K562 (cell line): ENCODE data around the gene GPX5. TPM values are rescaled to one million over a fixed set of nuclear protein-coding genes. Genes with fewer than 3 reads are reported as not detected.

Experiments
- ESRRA ChIP-seq: fragments of 450-650 bp; IDR thresholded peaks from 2 replicates; pipeline ENCODE4 v1.6.1; 2014; ENCODE audit warnings: low read depth, mild to moderate bottlenecking, moderate library complexity, borderline replicate concordance
- ETS2 ChIP-seq: IDR thresholded peaks from 2 replicates; pipeline ENCODE4 v1.6.1; 2016; ENCODE audit warnings: borderline replicate concordance, missing genetic modification characterization, mild to moderate bottlenecking, moderate library complexity, missing compliant biosample characterization; ENCODE audit not compliant: poor library complexity, severe bottlenecking
- HSF4 ChIP-seq: fragments of 250-450 bp; sonication (Bioruptor Pico); IDR thresholded peaks from 2 replicates; pipeline ENCODE4 v2.1.2; 2022; ENCODE audit warnings: mild to moderate bottlenecking, moderate library complexity, borderline replicate concordance
- MLX ChIP-seq, 2 experiments: fragments of 450-650 bp in 1 of 2; sonication (generic) in 1 of 2; formaldehyde crosslinking; conservative IDR thresholded peaks; 2 replicates each; pipeline versions ENCODE4 v1.4.0 to v1.8.1; 2020 to 2022; ENCODE audit warnings: mild to moderate bottlenecking in 1 of 2, missing genetic modification reagents in 1 of 2
- PHB ChIP-seq: fragments of 250-450 bp; sonication (Bioruptor Pico); IDR thresholded peaks from 2 replicates; pipeline ENCODE4 v1.5.0; 2021
- SNIP1 ChIP-seq: fragments of 450-650 bp; IDR thresholded peaks from 2 replicates; pipeline ENCODE4 v1.7.1; 2017; ENCODE audit warnings: low read depth, mild to moderate bottlenecking
- SUPT5H ChIP-seq: fragments of 450-650 bp; IDR thresholded peaks from 2 replicates; pipeline ENCODE4 v1.6.1; 2016
- ZBTB5 ChIP-seq: fragments of 450-650 bp; IDR thresholded peaks from 2 replicates; pipeline ENCODE4 v1.6.1; 2017; ENCODE audit warnings: antibody characterized with exemption
- ZNF232 ChIP-seq: sonication (generic); formaldehyde crosslinking; IDR thresholded peaks from 2 replicates; pipeline ENCODE4 v1.8.0; 2022; ENCODE audit warnings: mild to moderate bottlenecking, missing genetic modification reagents
- ZNF764 ChIP-seq: fragments of 250-450 bp; sonication (Bioruptor Pico); IDR thresholded peaks from 2 replicates; pipeline ENCODE4 v1.4.0; 2020; ENCODE audit warnings: low read depth, mild to moderate bottlenecking, moderate library complexity
- ZZZ3 ChIP-seq: fragments of 450-650 bp; IDR thresholded peaks from 2 replicates; pipeline ENCODE4 v1.6.1; 2016; ENCODE audit warnings: antibody characterized with exemption, mild to moderate bottlenecking, moderate library complexity
- polyA plus RNA-seq, 8 experiments: library from polyadenylated mRNA; depleted of rRNA in 4 of 8; stranded (reverse) in 5 of 8; unstranded in 3 of 8; fragments of >200 nt; fragmentation: Nextera tagmentation in 2 of 8; fragmentation: Illumina TruSeq in 1 of 8; extraction: Ambion mirVana in 2 of 8; extraction: Trizol in 1 of 8; gene quantifications; 2 replicates each; pipeline versions ENCODE4 v1.2.1 to v1.2.3, GENCODE V29; 2011 to 2014; ENCODE audit warnings: inconsistent platforms in 1 of 8, missing spikeins in 1 of 8
- total RNA-seq, 7 experiments: library from RNA; depleted of rRNA in 6 of 7; stranded (reverse); fragments of >200 nt in 6 of 7; fragmentation: Illumina TruSeq in 2 of 7; extraction: Trizol in 2 of 7; gene quantifications; 2 replicates each; pipeline versions ENCODE4 v1.2.1 to v1.2.3, GENCODE V29; 2011 to 2021; ENCODE audit warnings: low replicate concordance in 1 of 7
- TF ChIP-seq, protein P1 (sequence below): fragments of 150-350 bp; IDR thresholded peaks from 2 replicates; pipeline ENCODE4 v1.6.1; 2014; ENCODE audit warnings: low read depth, mild to moderate bottlenecking, low read length, borderline replicate concordance
- TF ChIP-seq, protein P2 (sequence below): fragments of 450-650 bp; IDR thresholded peaks from 2 replicates; pipeline ENCODE4 v1.6.1; 2017; ENCODE audit warnings: antibody characterized with exemption, mild to moderate bottlenecking
- TF ChIP-seq, protein P3 (sequence below): sonication (generic); formaldehyde crosslinking; IDR thresholded peaks from 2 replicates; pipeline ENCODE4 v1.8.0; 2023; ENCODE audit warnings: mild to moderate bottlenecking, missing genetic modification reagents

The GPX5 gene
- total and polyA plus RNA-seq, 9 of the 15 experiments (the other 6 are each of a cell fraction or from before 2014, with no cell fraction given), result 0.07 to 0.18 (median 0.15) TPM; not detected in 6

GRCh38 chr6:28505733-28506132 is 19.9 kb upstream of the GPX5 start (continued):
- TF ChIP-seq, protein P1, sequence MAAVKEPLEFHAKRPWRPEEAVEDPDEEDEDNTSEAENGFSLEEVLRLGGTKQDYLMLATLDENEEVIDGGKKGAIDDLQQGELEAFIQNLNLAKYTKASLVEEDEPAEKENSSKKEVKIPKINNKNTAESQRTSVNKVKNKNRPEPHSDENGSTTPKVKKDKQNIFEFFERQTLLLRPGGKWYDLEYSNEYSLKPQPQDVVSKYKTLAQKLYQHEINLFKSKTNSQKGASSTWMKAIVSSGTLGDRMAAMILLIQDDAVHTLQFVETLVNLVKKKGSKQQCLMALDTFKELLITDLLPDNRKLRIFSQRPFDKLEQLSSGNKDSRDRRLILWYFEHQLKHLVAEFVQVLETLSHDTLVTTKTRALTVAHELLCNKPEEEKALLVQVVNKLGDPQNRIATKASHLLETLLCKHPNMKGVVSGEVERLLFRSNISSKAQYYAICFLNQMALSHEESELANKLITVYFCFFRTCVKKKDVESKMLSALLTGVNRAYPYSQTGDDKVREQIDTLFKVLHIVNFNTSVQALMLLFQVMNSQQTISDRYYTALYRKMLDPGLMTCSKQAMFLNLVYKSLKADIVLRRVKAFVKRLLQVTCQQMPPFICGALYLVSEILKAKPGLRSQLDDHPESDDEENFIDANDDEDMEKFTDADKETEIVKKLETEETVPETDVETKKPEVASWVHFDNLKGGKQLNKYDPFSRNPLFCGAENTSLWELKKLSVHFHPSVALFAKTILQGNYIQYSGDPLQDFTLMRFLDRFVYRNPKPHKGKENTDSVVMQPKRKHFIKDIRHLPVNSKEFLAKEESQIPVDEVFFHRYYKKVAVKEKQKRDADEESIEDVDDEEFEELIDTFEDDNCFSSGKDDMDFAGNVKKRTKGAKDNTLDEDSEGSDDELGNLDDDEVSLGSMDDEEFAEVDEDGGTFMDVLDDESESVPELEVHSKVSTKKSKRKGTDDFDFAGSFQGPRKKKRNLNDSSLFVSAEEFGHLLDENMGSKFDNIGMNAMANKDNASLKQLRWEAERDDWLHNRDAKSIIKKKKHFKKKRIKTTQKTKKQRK, result no peak
- no peak for TF ChIP-seq SUPT5H
- no peak for TF ChIP-seq PHB (CRISPR knock-in tag)
- TF ChIP-seq ZZZ3, result no peak
- no peak for TF ChIP-seq MLX (CRISPR knock-in tag; conservative IDR thresholded peaks at IDR 0.05)
- TF ChIP-seq, protein P2, sequence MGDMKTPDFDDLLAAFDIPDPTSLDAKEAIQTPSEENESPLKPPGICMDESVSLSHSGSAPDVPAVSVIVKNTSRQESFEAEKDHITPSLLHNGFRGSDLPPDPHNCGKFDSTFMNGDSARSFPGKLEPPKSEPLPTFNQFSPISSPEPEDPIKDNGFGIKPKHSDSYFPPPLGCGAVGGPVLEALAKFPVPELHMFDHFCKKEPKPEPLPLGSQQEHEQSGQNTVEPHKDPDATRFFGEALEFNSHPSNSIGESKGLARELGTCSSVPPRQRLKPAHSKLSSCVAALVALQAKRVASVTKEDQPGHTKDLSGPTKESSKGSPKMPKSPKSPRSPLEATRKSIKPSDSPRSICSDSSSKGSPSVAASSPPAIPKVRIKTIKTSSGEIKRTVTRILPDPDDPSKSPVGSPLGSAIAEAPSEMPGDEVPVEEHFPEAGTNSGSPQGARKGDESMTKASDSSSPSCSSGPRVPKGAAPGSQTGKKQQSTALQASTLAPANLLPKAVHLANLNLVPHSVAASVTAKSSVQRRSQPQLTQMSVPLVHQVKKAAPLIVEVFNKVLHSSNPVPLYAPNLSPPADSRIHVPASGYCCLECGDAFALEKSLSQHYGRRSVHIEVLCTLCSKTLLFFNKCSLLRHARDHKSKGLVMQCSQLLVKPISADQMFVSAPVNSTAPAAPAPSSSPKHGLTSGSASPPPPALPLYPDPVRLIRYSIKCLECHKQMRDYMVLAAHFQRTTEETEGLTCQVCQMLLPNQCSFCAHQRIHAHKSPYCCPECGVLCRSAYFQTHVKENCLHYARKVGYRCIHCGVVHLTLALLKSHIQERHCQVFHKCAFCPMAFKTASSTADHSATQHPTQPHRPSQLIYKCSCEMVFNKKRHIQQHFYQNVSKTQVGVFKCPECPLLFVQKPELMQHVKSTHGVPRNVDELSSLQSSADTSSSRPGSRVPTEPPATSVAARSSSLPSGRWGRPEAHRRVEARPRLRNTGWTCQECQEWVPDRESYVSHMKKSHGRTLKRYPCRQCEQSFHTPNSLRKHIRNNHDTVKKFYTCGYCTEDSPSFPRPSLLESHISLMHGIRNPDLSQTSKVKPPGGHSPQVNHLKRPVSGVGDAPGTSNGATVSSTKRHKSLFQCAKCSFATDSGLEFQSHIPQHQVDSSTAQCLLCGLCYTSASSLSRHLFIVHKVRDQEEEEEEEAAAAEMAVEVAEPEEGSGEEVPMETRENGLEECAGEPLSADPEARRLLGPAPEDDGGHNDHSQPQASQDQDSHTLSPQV, result no peak
- TF ChIP-seq ETS2, result no peak
- TF ChIP-seq HSF4, result no peak
- TF ChIP-seq ZBTB5, result no peak
- no peak for TF ChIP-seq ZNF764 (CRISPR knock-in tag)
- TF ChIP-seq, protein P3, sequence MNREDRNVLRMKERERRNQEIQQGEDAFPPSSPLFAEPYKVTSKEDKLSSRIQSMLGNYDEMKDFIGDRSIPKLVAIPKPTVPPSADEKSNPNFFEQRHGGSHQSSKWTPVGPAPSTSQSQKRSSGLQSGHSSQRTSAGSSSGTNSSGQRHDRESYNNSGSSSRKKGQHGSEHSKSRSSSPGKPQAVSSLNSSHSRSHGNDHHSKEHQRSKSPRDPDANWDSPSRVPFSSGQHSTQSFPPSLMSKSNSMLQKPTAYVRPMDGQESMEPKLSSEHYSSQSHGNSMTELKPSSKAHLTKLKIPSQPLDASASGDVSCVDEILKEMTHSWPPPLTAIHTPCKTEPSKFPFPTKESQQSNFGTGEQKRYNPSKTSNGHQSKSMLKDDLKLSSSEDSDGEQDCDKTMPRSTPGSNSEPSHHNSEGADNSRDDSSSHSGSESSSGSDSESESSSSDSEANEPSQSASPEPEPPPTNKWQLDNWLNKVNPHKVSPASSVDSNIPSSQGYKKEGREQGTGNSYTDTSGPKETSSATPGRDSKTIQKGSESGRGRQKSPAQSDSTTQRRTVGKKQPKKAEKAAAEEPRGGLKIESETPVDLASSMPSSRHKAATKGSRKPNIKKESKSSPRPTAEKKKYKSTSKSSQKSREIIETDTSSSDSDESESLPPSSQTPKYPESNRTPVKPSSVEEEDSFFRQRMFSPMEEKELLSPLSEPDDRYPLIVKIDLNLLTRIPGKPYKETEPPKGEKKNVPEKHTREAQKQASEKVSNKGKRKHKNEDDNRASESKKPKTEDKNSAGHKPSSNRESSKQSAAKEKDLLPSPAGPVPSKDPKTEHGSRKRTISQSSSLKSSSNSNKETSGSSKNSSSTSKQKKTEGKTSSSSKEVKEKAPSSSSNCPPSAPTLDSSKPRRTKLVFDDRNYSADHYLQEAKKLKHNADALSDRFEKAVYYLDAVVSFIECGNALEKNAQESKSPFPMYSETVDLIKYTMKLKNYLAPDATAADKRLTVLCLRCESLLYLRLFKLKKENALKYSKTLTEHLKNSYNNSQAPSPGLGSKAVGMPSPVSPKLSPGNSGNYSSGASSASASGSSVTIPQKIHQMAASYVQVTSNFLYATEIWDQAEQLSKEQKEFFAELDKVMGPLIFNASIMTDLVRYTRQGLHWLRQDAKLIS (CRISPR knock-in tag), result no peak
- 0 out of 2 replicates have a peak, but pooled peaks have one; percentile 25 for TF ChIP-seq ESRRA
- no peak for TF ChIP-seq SNIP1
- TF ChIP-seq ZNF232 (CRISPR knock-in tag), result no peak
